ENCODE data around the gene TSKS. TPM values are rescaled to one million over a fixed set of nuclear protein-coding genes. Genes with fewer than 3 reads are reported as not detected.

TSKS gene
- total and polyA plus RNA-seq, 2 of the 13 experiments (the other 11 are each of a cell fraction or from before 2014, with no cell fraction given): 0.03 TPM; not detected in 1

DNA sequence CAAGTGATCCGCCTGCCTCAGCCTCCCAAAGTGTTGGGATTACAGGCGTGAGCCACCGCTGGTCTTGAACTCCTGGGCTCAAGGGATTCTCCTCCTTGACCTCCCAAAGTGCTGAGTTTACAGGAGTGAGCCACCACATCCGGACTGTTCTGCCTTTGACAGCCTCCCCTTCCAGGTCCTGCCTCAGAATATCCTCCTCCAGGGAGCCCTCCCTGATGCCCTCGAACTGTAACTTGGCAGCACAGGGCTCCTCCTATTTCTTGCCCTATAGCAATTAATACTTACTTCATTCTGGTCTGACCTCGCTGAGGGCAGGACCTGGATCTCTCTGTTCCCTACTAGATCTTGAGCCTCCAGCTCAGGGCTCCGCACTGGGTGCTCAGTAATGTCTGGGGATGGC, 66.2 kb downstream of the TSKS start:
- H3K9me3 ChIP-seq (ENCODE audit: low read length): no peaks in the 10 kb centered on the region
- H3K27ac ChIP-seq (ENCODE audit: extremely low read length, insufficient read depth, low read length): no peak overlapping the region
- no peaks in the 10 kb centered on the region for H3K79me2 ChIP-seq (ENCODE audit: insufficient read depth, low read length)
- FAIRE-seq: no peak
- 63% methylated on average over 7 of the region's 7 CpGs for WGBS (ENCODE audit: low lambda C conversion rate)
- CTCF ChIA-PET (ENCODE audit: low intra/inter-chr PET ratio, low total read pairs): no interaction called here
- intact Hi-C loops (cut with micrococcal nuclease; ENCODE audit: unreplicated experiment): no loop called here
- H4K20me1 ChIP-seq (ENCODE audit: insufficient read depth, low read length): no peaks in the 10 kb centered on the region
- POLR2A ChIA-PET: interaction anchor here (1.3 kb wide), 1 partner anchor 20 kb away, joined by 4 read pairs; no protein-coding TSS in a partner anchor
- H2AFZ ChIP-seq (ENCODE audit: low read length): no peak overlapping the region
- no TSS peak for BruUV-seq (replicated peaks)
- DNase-seq (ENCODE audit: low spot score): no peak
- no peak overlapping the region for H3K9ac ChIP-seq (ENCODE audit: insufficient read depth, low read depth, low read length)
- TF ChIP-seq GATA4 (IDR thresholded peaks at IDR 0.05; ENCODE audit: borderline replicate concordance, low read depth) (no peak), MXD4 (CRISPR knock-in tag; IDR thresholded peaks at IDR 0.05) (no peak), ZSCAN25 (CRISPR knock-in tag; IDR thresholded peaks at IDR 0.05) (no peak), XBP1 (CRISPR knock-in tag; IDR thresholded peaks at IDR 0.05) (no peak)
- TF ChIP-seq, protein P1, sequence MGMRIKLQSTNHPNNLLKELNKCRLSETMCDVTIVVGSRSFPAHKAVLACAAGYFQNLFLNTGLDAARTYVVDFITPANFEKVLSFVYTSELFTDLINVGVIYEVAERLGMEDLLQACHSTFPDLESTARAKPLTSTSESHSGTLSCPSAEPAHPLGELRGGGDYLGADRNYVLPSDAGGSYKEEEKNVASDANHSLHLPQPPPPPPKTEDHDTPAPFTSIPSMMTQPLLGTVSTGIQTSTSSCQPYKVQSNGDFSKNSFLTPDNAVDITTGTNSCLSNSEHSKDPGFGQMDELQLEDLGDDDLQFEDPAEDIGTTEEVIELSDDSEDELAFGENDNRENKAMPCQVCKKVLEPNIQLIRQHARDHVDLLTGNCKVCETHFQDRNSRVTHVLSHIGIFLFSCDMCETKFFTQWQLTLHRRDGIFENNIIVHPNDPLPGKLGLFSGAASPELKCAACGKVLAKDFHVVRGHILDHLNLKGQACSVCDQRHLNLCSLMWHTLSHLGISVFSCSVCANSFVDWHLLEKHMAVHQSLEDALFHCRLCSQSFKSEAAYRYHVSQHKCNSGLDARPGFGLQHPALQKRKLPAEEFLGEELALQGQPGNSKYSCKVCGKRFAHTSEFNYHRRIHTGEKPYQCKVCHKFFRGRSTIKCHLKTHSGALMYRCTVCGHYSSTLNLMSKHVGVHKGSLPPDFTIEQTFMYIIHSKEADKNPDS (CRISPR knock-in tag; IDR thresholded peaks at IDR 0.05): no peak
- no peak for ATAC-seq
- H3K4me1 ChIP-seq (ENCODE audit: insufficient read depth, low read length): no peaks in the 10 kb centered on the region
- H3K36me3 ChIP-seq (replicated peaks in 1 of 2; ENCODE audit: control insufficient read depth in 1 of 2, insufficient read depth in 2 of 2, low read length in 2 of 2): no peaks in the 10 kb centered on the region
- no peak overlapping the region for H3K4me3 ChIP-seq (replicated peaks in 1 of 3; ENCODE audit: insufficient read depth in 1 of 3, low read depth in 2 of 3, low read length in 3 of 3)
- no peak overlapping the region for H3K4me2 ChIP-seq (ENCODE audit: low read depth, low read length)
- in situ Hi-C loops (cut with HindIII; ENCODE audit: extremely low pct_ligation_motif_present, low pct_unique_long_range_greater_than_20kb): no loop called here
- peaks cover 0 to 12% of the 10 kb centered on the region in 2 experiments; a peak in 2 of 5 replicates for H3K27me3 ChIP-seq (ENCODE audit: control insufficient read depth in 1 of 2, insufficient read depth in 2 of 2, low read length in 2 of 2)

DNA sequence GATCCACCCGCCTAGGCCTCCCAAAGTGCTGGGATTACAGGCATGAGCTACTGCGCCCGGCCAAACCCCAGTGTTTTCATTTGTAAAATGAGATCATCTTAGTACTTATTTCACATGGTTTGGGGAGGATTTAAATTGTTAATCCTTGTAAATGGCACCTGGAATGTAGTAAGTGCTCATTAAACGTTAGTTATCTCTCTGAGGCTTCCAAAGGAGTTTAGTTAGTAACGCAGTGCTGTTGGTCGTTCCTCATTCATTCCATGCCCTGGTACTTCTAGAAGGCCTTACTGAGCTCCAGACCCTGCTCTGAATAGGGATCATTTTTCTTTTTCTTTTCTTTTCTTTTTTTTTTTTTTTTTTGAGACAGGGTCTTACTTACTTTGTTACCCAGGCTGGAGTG, 67.0 kb downstream of the TSKS start:
- POLR2A ChIA-PET: no interaction called here
- Histone ChIP-seq H3K9me3 (ENCODE audit: low read length) (no peaks in the 10 kb centered on the region), H3K27ac (ENCODE audit: extremely low read length, insufficient read depth, low read length) (no peak overlapping the region), H3K79me2 (ENCODE audit: insufficient read depth, low read length) (no peaks in the 10 kb centered on the region), H3K4me2 (ENCODE audit: low read depth, low read length) (no peak overlapping the region), H4K20me1 (ENCODE audit: insufficient read depth, low read length) (no peaks in the 10 kb centered on the region), H3K4me3 (replicated peaks in 1 of 3; ENCODE audit: insufficient read depth in 1 of 3, low read depth in 2 of 3, low read length in 3 of 3) (no peak overlapping the region), H3K27me3 (ENCODE audit: control insufficient read depth in 1 of 2, insufficient read depth in 2 of 2, low read length in 2 of 2) (peaks cover 0 to 8% of the 10 kb centered on the region in 2 experiments; a peak in 2 of 5 replicates), H2AFZ (ENCODE audit: low read length) (no peak overlapping the region), H3K36me3 (replicated peaks in 1 of 2; ENCODE audit: control insufficient read depth in 1 of 2, insufficient read depth in 2 of 2, low read length in 2 of 2) (no peaks in the 10 kb centered on the region), H3K9ac (ENCODE audit: insufficient read depth, low read depth, low read length) (no peak overlapping the region), H3K4me1 (ENCODE audit: insufficient read depth, low read length) (no peaks in the 10 kb centered on the region)
- FAIRE-seq: no peak
- no peak for ATAC-seq
- in situ Hi-C loops (cut with HindIII; ENCODE audit: extremely low pct_ligation_motif_present, low pct_unique_long_range_greater_than_20kb) (no loop called here), intact Hi-C loops (cut with micrococcal nuclease; ENCODE audit: unreplicated experiment) (no loop called here)
- 36% methylated on average over 6 of the region's 6 CpGs for WGBS (ENCODE audit: low lambda C conversion rate)
- CTCF ChIA-PET (ENCODE audit: low intra/inter-chr PET ratio, low total read pairs): no interaction called here
- no TSS peak for BruUV-seq (replicated peaks)
- DNase-seq (ENCODE audit: low spot score): no peak
- TF ChIP-seq MXI1 (IDR thresholded peaks at IDR 0.05; ENCODE audit: borderline replicate concordance, low read depth, low read length) (no peak), GTF2F1 (IDR thresholded peaks at IDR 0.05; ENCODE audit: low read length) (no peak), ZNF766 (CRISPR knock-in tag; IDR thresholded peaks at IDR 0.05; ENCODE audit: borderline replicate concordance) (no peak), NR3C1 (CRISPR knock-in tag; IDR thresholded peaks at IDR 0.05) (no peak), HIVEP1 (CRISPR knock-in tag; IDR thresholded peaks at IDR 0.05) (no peak), ZFY (CRISPR knock-in tag; IDR thresholded peaks at IDR 0.05) (no peak)
- TF ChIP-seq, protein P2, sequence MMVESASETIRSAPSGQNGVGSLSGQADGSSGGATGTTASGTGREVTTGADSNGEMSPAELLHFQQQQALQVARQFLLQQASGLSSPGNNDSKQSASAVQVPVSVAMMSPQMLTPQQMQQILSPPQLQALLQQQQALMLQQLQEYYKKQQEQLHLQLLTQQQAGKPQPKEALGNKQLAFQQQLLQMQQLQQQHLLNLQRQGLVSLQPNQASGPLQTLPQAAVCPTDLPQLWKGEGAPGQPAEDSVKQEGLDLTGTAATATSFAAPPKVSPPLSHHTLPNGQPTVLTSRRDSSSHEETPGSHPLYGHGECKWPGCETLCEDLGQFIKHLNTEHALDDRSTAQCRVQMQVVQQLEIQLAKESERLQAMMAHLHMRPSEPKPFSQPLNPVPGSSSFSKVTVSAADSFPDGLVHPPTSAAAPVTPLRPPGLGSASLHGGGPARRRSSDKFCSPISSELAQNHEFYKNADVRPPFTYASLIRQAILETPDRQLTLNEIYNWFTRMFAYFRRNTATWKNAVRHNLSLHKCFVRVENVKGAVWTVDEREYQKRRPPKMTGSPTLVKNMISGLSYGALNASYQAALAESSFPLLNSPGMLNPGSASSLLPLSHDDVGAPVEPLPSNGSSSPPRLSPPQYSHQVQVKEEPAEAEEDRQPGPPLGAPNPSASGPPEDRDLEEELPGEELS (CRISPR knock-in tag; IDR thresholded peaks at IDR 0.05): no peak
- TF ChIP-seq, protein P3, sequence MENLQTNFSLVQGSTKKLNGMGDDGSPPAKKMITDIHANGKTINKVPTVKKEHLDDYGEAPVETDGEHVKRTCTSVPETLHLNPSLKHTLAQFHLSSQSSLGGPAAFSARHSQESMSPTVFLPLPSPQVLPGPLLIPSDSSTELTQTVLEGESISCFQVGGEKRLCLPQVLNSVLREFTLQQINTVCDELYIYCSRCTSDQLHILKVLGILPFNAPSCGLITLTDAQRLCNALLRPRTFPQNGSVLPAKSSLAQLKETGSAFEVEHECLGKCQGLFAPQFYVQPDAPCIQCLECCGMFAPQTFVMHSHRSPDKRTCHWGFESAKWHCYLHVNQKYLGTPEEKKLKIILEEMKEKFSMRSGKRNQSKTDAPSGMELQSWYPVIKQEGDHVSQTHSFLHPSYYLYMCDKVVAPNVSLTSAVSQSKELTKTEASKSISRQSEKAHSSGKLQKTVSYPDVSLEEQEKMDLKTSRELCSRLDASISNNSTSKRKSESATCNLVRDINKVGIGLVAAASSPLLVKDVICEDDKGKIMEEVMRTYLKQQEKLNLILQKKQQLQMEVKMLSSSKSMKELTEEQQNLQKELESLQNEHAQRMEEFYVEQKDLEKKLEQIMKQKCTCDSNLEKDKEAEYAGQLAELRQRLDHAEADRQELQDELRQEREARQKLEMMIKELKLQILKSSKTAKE (CRISPR knock-in tag; IDR thresholded peaks at IDR 0.05; ENCODE audit: borderline replicate concordance): no peak
